GM12865 (cell line): ENCODE results near the gene SUN2.

ENCODE experiments used
- DNase-seq: peaks from one replicate; pipeline ENCODE4 v3.0.0; 2010; ENCODE audit warnings: low read depth
- H3K4me3 ChIP-seq: 2 replicates; pipeline ENCODE4 v1.5.1; 2011; ENCODE audit warnings: mild to moderate bottlenecking, low read depth, low read length, control low read depth
- TF ChIP-seq, protein P1 (sequence below): IDR thresholded peaks from 2 replicates; pipeline ENCODE4 v1.5.1; 2011; ENCODE audit warnings: low read length, control low read depth, low read depth, inconsistent platforms; ENCODE audit not compliant: insufficient read depth; ENCODE audit errors: missing control alignments

The SUN2 gene

DNA sequence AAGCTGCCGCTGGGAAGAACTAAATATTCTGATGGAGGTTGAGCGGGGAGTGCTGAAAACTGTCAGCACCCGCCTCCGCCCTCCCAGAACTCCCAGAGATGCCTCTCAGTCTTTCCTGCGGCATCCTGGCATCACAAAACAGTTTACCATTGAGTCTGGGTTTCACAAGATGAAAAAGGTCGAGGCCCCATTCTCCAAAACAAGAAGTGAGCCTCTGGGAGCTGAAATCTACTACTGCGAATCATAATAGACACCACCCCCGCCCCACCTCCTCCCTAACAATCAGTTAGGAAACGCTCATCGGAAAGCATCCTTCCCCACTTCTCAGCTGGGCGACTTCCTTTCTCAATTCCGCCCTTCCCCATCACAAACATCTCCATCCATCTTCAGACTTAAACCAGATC lies 1.0 kb downstream of the SUN2 start:
- TF ChIP-seq, protein P1, sequence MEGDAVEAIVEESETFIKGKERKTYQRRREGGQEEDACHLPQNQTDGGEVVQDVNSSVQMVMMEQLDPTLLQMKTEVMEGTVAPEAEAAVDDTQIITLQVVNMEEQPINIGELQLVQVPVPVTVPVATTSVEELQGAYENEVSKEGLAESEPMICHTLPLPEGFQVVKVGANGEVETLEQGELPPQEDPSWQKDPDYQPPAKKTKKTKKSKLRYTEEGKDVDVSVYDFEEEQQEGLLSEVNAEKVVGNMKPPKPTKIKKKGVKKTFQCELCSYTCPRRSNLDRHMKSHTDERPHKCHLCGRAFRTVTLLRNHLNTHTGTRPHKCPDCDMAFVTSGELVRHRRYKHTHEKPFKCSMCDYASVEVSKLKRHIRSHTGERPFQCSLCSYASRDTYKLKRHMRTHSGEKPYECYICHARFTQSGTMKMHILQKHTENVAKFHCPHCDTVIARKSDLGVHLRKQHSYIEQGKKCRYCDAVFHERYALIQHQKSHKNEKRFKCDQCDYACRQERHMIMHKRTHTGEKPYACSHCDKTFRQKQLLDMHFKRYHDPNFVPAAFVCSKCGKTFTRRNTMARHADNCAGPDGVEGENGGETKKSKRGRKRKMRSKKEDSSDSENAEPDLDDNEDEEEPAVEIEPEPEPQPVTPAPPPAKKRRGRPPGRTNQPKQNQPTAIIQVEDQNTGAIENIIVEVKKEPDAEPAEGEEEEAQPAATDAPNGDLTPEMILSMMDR = no peak

DNA sequence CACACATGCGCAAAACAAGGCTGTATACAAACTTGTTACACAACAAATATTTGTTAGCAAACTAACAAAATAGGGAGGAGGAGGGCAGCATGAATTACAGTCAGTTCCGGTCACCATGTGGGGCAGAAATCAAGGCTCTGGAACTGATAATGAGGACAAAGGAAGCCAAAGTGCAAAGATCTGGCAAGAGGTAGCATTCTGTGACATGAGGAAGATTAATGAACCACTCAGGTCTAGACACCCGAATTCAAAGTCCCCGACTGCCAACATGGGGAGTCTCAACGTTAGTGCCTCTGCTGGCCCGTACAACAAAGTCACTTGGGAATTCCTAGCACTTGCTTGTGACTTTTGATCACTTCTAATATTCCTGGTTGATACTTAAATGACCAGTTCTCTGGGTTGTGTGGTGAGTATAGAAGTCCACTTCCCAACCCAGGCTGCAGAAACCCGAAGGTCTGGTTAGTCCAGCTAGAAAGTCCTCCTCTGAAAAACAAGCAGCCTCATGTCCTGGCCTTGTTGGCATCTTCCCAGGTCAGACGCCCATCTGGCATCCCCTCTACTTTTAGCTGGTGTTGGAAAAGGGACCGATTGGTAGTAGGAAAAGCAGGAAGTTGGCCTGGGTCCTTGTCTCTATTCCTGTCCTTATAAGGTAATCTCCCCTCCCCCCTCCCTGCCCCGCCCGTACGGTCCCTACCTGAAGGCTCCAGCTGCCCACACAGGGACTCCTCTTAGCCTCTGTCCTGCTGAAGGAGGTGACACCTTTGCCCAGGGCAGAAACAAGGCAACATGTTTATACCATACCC lies 1.6 kb downstream of the SUN2 start:
- peak overlapping the region; percentile 95 for H3K4me3 ChIP-seq
- TF ChIP-seq, protein P1 = no peak
- DNase-seq = peak; percentile 65

More for the DNA sequence above, 1.0 kb downstream of the SUN2 start:
- H3K4me3 ChIP-seq = peak overlapping the region; percentile 95
- peak; percentile 47 for DNase-seq

DNA sequence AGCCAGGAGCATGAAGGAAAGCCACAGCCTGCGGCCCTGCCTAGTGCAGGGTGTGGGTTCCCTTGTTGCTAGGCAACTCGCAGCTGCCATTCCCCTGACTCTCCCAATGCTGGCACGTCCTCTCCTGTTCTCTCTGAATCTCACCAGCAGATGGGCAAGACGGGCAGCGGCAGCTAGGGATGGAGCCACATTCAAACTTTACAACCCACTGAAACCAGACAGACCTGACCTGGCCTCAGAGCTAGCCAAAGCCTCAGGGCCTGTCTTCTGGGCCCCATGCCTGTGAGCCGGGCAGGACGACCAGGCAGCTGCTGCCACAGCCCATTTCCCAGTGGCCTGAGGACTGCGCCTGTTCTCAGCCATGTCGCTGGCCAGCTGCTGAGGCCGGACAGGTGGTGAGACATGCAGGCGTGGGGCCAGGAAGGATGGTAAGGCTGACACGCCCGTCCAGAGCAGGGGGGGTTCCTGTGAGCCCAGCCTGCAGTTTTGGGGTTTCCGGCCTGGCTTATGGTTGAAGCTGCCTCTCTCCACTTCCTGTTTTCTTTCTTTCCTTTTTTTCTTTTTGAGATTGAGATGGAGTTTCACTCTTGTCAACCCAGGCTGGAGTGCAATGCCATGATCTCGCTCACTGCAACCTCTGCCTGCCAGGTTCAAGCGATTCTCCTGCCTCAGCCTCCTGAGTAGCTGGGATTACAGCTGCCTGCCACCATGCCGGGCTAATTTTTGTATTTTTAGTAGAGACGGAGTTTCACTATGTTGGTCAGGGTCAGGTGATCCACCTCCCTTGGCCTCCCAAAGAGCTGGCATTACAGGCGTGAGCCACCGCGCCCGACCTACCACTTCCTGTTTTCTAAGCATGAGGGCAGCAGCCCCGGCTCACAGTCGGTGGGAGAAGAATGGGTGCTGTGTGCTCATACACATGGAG lies 4.1 kb downstream of the SUN2 start:
- peak; percentile 93 for DNase-seq
- H3K4me3 ChIP-seq = peak overlapping the region; percentile 46
- TF ChIP-seq, protein P1 = no peak

DNA sequence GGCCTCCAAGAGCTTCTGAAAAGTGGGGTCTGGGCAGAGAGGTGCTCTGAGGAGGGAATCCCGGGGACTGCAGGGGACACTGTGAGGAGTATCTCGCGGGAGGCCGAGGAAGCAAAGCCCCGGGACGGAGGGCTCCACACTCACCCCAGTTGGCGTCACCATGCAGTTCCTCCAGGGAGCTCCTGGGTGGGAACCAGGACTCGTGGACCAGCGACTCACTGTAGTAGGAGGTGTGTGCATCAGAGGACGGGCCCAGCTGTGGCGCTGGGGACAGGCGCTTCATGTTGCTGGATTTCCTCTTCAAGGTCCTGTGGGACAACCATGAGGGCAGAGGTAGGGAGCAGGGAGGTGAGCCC lies 4.8 kb downstream of the SUN2 start:
- DNase-seq = no peak
- TF ChIP-seq, protein P1 = no peak
- peak overlapping the region; percentile 46 for H3K4me3 ChIP-seq

GRCh38 chr22:38750638-38751037 lies 5.2 kb downstream of the SUN2 start:
- no peak overlapping the region for H3K4me3 ChIP-seq
- no peak for DNase-seq
- TF ChIP-seq, protein P1 = no peak

- H3K4me3 ChIP-seq = no peak overlapping the region
- DNase-seq = no peak
- TF ChIP-seq, protein P1 = no peak
Observed at GRCh38 chr22:38750104-38750503, 5.7 kb downstream of the SUN2 start.
